Ishikawa (cell line): Measurements from ENCODE around the gene ZNF341.

Experiments
- CEBPB ChIP-seq: IDR thresholded peaks from 2 replicates; pipeline ENCODE4 v1.6.1; 2012
- CREB1 ChIP-seq: IDR thresholded peaks from 2 replicates; pipeline ENCODE4 v1.6.1; 2012; ENCODE audit warnings: low read depth
- NFIC ChIP-seq: IDR thresholded peaks from 2 replicates; pipeline ENCODE4 v1.6.1; 2012
- RAD21 ChIP-seq: IDR thresholded peaks from 2 replicates; pipeline ENCODE4 v1.6.1; 2012; ENCODE audit warnings: low read depth
- YY1 ChIP-seq: IDR thresholded peaks from 2 replicates; pipeline ENCODE4 v1.6.1; 2012; ENCODE audit warnings: low read depth
- TF ChIP-seq, protein P1 (sequence below): IDR thresholded peaks from 2 replicates; pipeline ENCODE4 v1.6.1; 2012

GRCh38 chr20:33791959-33792597, 60.3 kb downstream of the ZNF341 start:
- TF ChIP-seq, protein P1, sequence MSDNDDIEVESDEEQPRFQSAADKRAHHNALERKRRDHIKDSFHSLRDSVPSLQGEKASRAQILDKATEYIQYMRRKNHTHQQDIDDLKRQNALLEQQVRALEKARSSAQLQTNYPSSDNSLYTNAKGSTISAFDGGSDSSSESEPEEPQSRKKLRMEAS = no peak
- TF ChIP-seq CEBPB (no peak), RAD21 (peak; percentile 76), YY1 (no peak), NFIC (0 out of 2 replicates have a peak, but pooled peaks have one; percentile 30), CREB1 (no peak)
